ENCODE results near the gene FYCO1. TPM values are rescaled to one million over a fixed set of nuclear protein-coding genes. Genes with fewer than 3 reads are reported as not detected.

FYCO1 gene
- polyA plus RNA-seq, 1 donor (not counting 4 experiments of a cell fraction or from before 2014, with no cell fraction given) = 6.1 TPM

DNA sequence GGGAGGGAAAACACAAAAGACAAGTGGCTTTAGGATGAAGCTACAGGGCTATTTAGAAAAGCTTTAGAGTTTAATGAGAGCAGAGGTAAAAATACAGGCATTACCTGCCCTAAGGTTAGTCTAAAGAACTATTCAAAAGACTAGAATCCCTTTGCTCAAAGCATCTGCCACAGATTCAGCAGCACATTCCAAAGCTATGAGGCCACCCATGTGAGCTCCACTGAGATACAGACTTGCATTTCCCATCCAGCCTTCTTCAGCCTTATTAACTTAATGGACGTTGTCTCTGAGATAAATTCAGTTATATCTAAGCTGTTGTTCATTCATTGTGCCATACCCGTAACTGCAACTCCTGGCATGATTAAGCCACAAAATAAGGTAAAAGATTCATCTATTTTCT lies 26.9 kb downstream of the FYCO1 start:
- FAIRE-seq = peak; percentile 26

DNA sequence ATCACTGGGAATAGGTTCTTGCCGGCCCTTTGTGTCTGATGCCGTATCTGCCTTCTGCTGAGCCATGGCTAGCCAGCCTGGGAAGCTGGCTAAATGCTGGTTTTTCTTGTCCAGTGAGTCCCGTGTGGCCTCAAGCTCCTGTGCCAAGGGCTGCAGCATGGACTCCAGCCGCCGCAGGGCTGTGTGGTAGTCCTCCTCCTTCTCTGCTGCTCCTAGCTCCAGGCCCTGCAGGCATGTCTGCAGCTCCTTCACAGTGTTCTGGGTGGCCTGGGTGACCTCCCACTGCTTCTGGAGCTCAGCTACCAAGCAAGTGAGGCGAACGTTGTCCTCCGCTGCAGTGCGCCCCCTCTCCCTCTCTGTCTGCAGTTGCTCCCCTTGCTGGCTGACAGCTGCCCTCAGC lies 27.5 kb downstream of the FYCO1 start:
- H3K9me3 ChIP-seq (ENCODE audit: control insufficient read depth, low read depth, low read length) = no peaks in the 10 kb centered on the region
- H3K4me1 ChIP-seq (ENCODE audit: control insufficient read depth, extremely low read depth, insufficient read depth, low read length) = peaks cover 6% of the 10 kb centered on the region
- H3K27me3 ChIP-seq (ENCODE audit: control insufficient read depth, extremely low read depth, insufficient read depth, low read length) = no peaks in the 10 kb centered on the region
- no peak overlapping the region for H3K9ac ChIP-seq (ENCODE audit: control insufficient read depth, extremely low read depth, insufficient read depth, low read length)
- H3K4me2 ChIP-seq (ENCODE audit: control insufficient read depth, extremely low read depth, insufficient read depth, low read depth, low read length) = no peak overlapping the region
- no peaks in the 10 kb centered on the region for H3K79me2 ChIP-seq (ENCODE audit: control insufficient read depth, insufficient read depth, low read length)
- DNase-seq (ENCODE audit: low read depth, low spot score) = no peak
- no peak overlapping the region for H3K4me3 ChIP-seq (ENCODE audit: control insufficient read depth in 2 of 3, extremely low read depth in 1 of 3, insufficient read depth in 2 of 3, low read depth in 1 of 3, low read length in 3 of 3)
- H4K20me1 ChIP-seq (ENCODE audit: control insufficient read depth, extremely low read depth, insufficient read depth, low read length) = no peaks in the 10 kb centered on the region
- no peaks in the 10 kb centered on the region for H3K9me1 ChIP-seq (ENCODE audit: control insufficient read depth, extremely low read depth, insufficient read depth, low read length)
- no peak for FAIRE-seq
- no peak overlapping the region for H2AFZ ChIP-seq (ENCODE audit: control insufficient read depth, low read length)
- TF ChIP-seq CTCF (optimal IDR thresholded peaks at IDR 0.05 in 1 of 3, IDR thresholded peaks at IDR 0.05 in 1 of 3, conservative IDR thresholded peaks at IDR 0.05 in 1 of 3; ENCODE audit: extremely low read depth in 1 of 3, insufficient read depth in 2 of 3, low read length in 3 of 3) (no peak), EZH2 (IDR thresholded peaks at IDR 0.05; ENCODE audit: low read length) (no peak)
- peaks cover 7 to 44% of the 10 kb centered on the region in 2 experiments for H3K36me3 ChIP-seq (ENCODE audit: control insufficient read depth in 2 of 2, extremely low read depth in 1 of 2, insufficient read depth in 2 of 2, low read length in 2 of 2)
- dilution Hi-C loops (cut with MboI; ENCODE audit: extremely low pct_ligation_motif_present, low sequenced_read_pairs) = no loop called here
- H3K27ac ChIP-seq (ENCODE audit: control insufficient read depth, insufficient read depth, low read length) = no peak overlapping the region

More for the DNA sequence above, 26.9 kb downstream of the FYCO1 start:
- Histone ChIP-seq H3K9ac (ENCODE audit: control insufficient read depth, extremely low read depth, insufficient read depth, low read length) (no peak overlapping the region), H3K9me1 (ENCODE audit: control insufficient read depth, extremely low read depth, insufficient read depth, low read length) (no peaks in the 10 kb centered on the region), H3K36me3 (ENCODE audit: control insufficient read depth in 2 of 2, extremely low read depth in 1 of 2, insufficient read depth in 2 of 2, low read length in 2 of 2) (peaks cover 7 to 41% of the 10 kb centered on the region in 2 experiments), H2AFZ (ENCODE audit: control insufficient read depth, low read length) (no peak overlapping the region), H3K4me2 (ENCODE audit: control insufficient read depth, extremely low read depth, insufficient read depth, low read depth, low read length) (no peak overlapping the region), H3K79me2 (ENCODE audit: control insufficient read depth, insufficient read depth, low read length) (no peaks in the 10 kb centered on the region), H3K4me3 (ENCODE audit: control insufficient read depth in 2 of 3, extremely low read depth in 1 of 3, insufficient read depth in 2 of 3, low read depth in 1 of 3, low read length in 3 of 3) (no peak overlapping the region), H3K27ac (ENCODE audit: control insufficient read depth, insufficient read depth, low read length) (no peak overlapping the region), H3K4me1 (ENCODE audit: control insufficient read depth, extremely low read depth, insufficient read depth, low read length) (peaks cover 6% of the 10 kb centered on the region), H3K9me3 (ENCODE audit: control insufficient read depth, low read depth, low read length) (no peaks in the 10 kb centered on the region), H3K27me3 (ENCODE audit: control insufficient read depth, extremely low read depth, insufficient read depth, low read length) (no peaks in the 10 kb centered on the region), H4K20me1 (ENCODE audit: control insufficient read depth, extremely low read depth, insufficient read depth, low read length) (no peaks in the 10 kb centered on the region)
- TF ChIP-seq EZH2 (IDR thresholded peaks at IDR 0.05; ENCODE audit: low read length) = no peak
- TF ChIP-seq CTCF (optimal IDR thresholded peaks at IDR 0.05 in 1 of 3, IDR thresholded peaks at IDR 0.05 in 1 of 3, conservative IDR thresholded peaks at IDR 0.05 in 1 of 3; ENCODE audit: extremely low read depth in 1 of 3, insufficient read depth in 2 of 3, low read length in 3 of 3) = no peak
- DNase-seq (ENCODE audit: low read depth, low spot score) = no peak
- dilution Hi-C loops (cut with MboI; ENCODE audit: extremely low pct_ligation_motif_present, low sequenced_read_pairs) = no loop called here
